OCI-LY7 (cell line): ENCODE results near the gene EIF2D. TPM values are rescaled to one million over a fixed set of nuclear protein-coding genes. Genes with fewer than 3 reads are reported as not detected.

Experiments used
- BruUV-seq: library from RNA; stranded (reverse); fragments of 400-500 nt; replicated peaks from 2 replicates; lab custom pipeline; 2021; lab: Mats Ljungman, UMichigan
- CTCF ChIA-PET: fragments of 300-600 bp; sonication (Branson Sonifier 250); formaldehyde crosslinking; loops from one replicate; lab custom pipeline; 2022; ENCODE audit warnings: antibody characterized with exemption; ENCODE audit not compliant: unreplicated experiment; lab: Charles Lee
- POLR2A ChIA-PET: fragments of 300-600 bp; sonication (Branson Sonifier 250); formaldehyde crosslinking; loops from one replicate; lab custom pipeline; 2022; ENCODE audit warnings: antibody characterized with exemption; lab: Charles Lee
- DNase-seq: peaks from one replicate; pipeline ENCODE4 v3.0.0-alpha.2; 2015; ENCODE audit warnings: low spot score
- H2AFZ ChIP-seq: fragments of 200-600 bp; sonication (generic), shearing (Covaris generic); 2 replicates; pipeline ENCODE4 v1.6.1; 2014; ENCODE audit warnings: mild to moderate bottlenecking, antibody characterized with exemption, low read length, moderate library complexity
- H3K27ac ChIP-seq: fragments of 200-600 bp; sonication (generic); 2 replicates; pipeline ENCODE4 v1.5.1; 2014; ENCODE audit warnings: mixed run types, low read depth, mild to moderate bottlenecking, moderate library complexity, low read length, inconsistent platforms; ENCODE audit not compliant: poor library complexity, severe bottlenecking
- H3K36me3 ChIP-seq: fragments of 200-600 bp; sonication (generic); 2 replicates; pipeline ENCODE4 v1.6.1; 2014; ENCODE audit warnings: mild to moderate bottlenecking, antibody characterized with exemption, low read length, moderate library complexity, mixed read lengths; ENCODE audit not compliant: insufficient read depth
- H3K4me1 ChIP-seq: fragments of 200-600 bp; sonication (generic); 2 replicates; pipeline ENCODE4 v1.5.1; 2014; ENCODE audit warnings: mild to moderate bottlenecking, low read length; ENCODE audit not compliant: insufficient read depth, poor library complexity, severe bottlenecking
- H3K4me2 ChIP-seq: fragments of 200-600 bp; sonication (generic); 2 replicates; pipeline ENCODE4 v1.6.1; 2014; ENCODE audit warnings: mild to moderate bottlenecking, low read length
- H3K4me3 ChIP-seq: fragments of 200-600 bp; sonication (generic); 2 replicates; pipeline ENCODE4 v1.5.1; 2014; ENCODE audit warnings: mild to moderate bottlenecking, low read depth, low read length; ENCODE audit not compliant: poor library complexity, severe bottlenecking
- H3K79me2 ChIP-seq: fragments of 200-600 bp; sonication (generic); 2 replicates; pipeline ENCODE4 v1.6.1; 2016; ENCODE audit warnings: low read depth, mild to moderate bottlenecking, low read length, moderate library complexity, mixed read lengths; ENCODE audit not compliant: insufficient read depth
- H3K9me2 ChIP-seq: fragments of 200-600 bp; sonication (generic); 2 replicates; pipeline ENCODE4 v1.6.1; 2016; ENCODE audit warnings: mild to moderate bottlenecking, low read length, mixed read lengths; ENCODE audit not compliant: insufficient read depth
- H3K9me3 ChIP-seq: fragments of 200-600 bp; sonication (generic); 2 replicates; pipeline ENCODE4 v1.6.1; 2014; ENCODE audit warnings: mild to moderate bottlenecking, mixed run types, low read length, mixed read lengths
- H4K20me1 ChIP-seq: fragments of 200-600 bp; sonication (generic); 2 replicates; pipeline ENCODE4 v1.6.1; 2014; ENCODE audit warnings: mild to moderate bottlenecking, antibody characterized with exemption, low read length, moderate library complexity, mixed read lengths; ENCODE audit not compliant: insufficient read depth
- EZH2phosphoT487 ChIP-seq: fragments of 200-600 bp; sonication (generic); IDR thresholded peaks from 2 replicates; pipeline ENCODE4 v1.6.1; 2018; ENCODE audit warnings: low read depth, borderline replicate concordance, mild to moderate bottlenecking, mixed run types, antibody characterized with exemption, low read length, moderate library complexity, mixed read lengths
- intact Hi-C: fragments of 100-400 bp; cut with micrococcal nuclease; formaldehyde crosslinking; loops from one replicate; pipeline ENCODE4 v1.10.0; 2022; ENCODE audit not compliant: unreplicated experiment
- total RNA-seq, 2 experiments: library from RNA; depleted of rRNA in 1 of 2; stranded (reverse); fragments of >200 nt in 1 of 2; shearing (Covaris generic) in 1 of 2; gene quantifications; 2 replicates each; pipeline ENCODE4 v1.2.3, GENCODE V29; 2014 to 2022
- TF ChIP-seq, protein P1 (sequence below): fragments of 200-600 bp; sonication (generic); conservative IDR thresholded peaks from 2 replicates; pipeline ENCODE4 v1.5.1; 2014; ENCODE audit warnings: mild to moderate bottlenecking, antibody characterized with exemption, low read length, moderate library complexity, mixed read lengths

Gene EIF2D
- total RNA-seq, 2 experiments from 2014 or later: 68.6 to 85.4 TPM

DNA sequence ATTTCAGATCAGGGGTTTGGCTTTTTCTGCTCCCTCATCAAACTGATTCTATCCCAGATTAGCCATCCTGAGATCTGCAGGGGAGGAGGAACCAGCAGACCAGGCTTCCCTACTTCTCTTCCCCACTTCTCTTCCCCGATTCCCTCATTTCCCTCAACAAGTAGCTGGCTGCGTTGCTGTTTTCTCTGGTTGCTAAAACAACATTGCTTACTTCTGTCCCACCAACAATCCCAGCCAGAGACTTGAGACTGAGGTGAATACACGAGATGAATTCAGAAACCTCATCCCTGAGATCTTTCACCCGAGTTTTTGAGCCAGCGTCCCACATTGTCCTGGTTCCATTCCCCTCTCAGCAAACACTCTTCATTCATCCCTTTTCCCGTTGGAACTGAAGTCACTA is 45.5 kb upstream of the EIF2D start:
- Histone ChIP-seq H4K20me1 (no peaks in the 10 kb centered on the region), H3K27ac (peak overlapping the region; percentile 22), H3K79me2 (no peaks in the 10 kb centered on the region), H2AFZ (peak overlapping the region; percentile 46), H3K36me3 (no peaks in the 10 kb centered on the region), H3K4me1 (peaks cover 15% of the 10 kb centered on the region), H3K9me3 (no peaks in the 10 kb centered on the region), H3K4me2 (peak overlapping the region; percentile 62), H3K9me2 (no peaks in the 10 kb centered on the region), H3K4me3 (peak overlapping the region; percentile 44)
- ChIA-PET CTCF (interaction anchor here (0.6 to 1.8 kb wide), 6 partner anchors 10 to 29 kb away, joined by 3 to 8 read pairs (median 4); no protein-coding TSS in a partner anchor), POLR2A (interaction anchor here (0.6 to 2.7 kb wide), 9 partner anchors 9 to 1132 kb away, joined by 3 to 14 read pairs (median 5); partner anchors contain the start of genes DYRK3, IKBKE and MAPKAPK2)
- no peak for DNase-seq
- no TSS peak for BruUV-seq
- intact Hi-C loops: no loop called here
- TF ChIP-seq, protein P1, sequence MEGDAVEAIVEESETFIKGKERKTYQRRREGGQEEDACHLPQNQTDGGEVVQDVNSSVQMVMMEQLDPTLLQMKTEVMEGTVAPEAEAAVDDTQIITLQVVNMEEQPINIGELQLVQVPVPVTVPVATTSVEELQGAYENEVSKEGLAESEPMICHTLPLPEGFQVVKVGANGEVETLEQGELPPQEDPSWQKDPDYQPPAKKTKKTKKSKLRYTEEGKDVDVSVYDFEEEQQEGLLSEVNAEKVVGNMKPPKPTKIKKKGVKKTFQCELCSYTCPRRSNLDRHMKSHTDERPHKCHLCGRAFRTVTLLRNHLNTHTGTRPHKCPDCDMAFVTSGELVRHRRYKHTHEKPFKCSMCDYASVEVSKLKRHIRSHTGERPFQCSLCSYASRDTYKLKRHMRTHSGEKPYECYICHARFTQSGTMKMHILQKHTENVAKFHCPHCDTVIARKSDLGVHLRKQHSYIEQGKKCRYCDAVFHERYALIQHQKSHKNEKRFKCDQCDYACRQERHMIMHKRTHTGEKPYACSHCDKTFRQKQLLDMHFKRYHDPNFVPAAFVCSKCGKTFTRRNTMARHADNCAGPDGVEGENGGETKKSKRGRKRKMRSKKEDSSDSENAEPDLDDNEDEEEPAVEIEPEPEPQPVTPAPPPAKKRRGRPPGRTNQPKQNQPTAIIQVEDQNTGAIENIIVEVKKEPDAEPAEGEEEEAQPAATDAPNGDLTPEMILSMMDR: no peak
- TF ChIP-seq EZH2phosphoT487: no peak

DNA sequence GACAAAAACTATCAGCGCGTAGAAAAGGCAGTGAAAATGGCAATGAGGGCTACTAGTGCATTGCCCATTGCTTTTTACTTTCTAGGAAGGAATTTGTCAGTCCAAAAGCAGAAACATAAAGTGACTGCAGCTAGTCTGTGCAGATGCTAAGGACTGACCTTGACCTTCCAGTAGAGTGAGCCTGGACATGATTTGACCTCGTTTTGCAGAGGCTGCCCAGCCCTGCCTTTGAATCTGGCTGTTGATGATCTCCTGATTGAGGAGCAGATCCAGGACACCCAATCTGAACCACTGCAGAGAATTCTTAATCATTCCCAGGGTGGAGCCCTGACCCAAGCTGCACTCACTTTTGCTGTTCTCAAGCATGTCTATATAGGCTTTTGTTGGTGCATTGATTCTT is 44.7 kb upstream of the EIF2D start:
- no peaks in the 10 kb centered on the region for H4K20me1 ChIP-seq
- no peak for DNase-seq
- CTCF ChIA-PET: no interaction called here
- peaks cover 15% of the 10 kb centered on the region for H3K4me1 ChIP-seq
- H3K79me2 ChIP-seq: no peaks in the 10 kb centered on the region
- no peaks in the 10 kb centered on the region for H3K9me2 ChIP-seq
- no peaks in the 10 kb centered on the region for H3K9me3 ChIP-seq
- no peak overlapping the region for H3K27ac ChIP-seq
- POLR2A ChIA-PET: interaction anchor here (2.0 to 2.7 kb wide), 3 partner anchors 11 to 22 kb away, joined by 7 to 14 read pairs (median 8); partner anchors contain the start of gene DYRK3
- no TSS peak for BruUV-seq
- no peak overlapping the region for H3K4me2 ChIP-seq
- H2AFZ ChIP-seq: no peak overlapping the region
- no peak for TF ChIP-seq EZH2phosphoT487
- TF ChIP-seq, protein P1: no peak
- no peak overlapping the region for H3K4me3 ChIP-seq
- intact Hi-C loops: no loop called here
- H3K36me3 ChIP-seq: peaks cover 2% of the 10 kb centered on the region; the same call in 1 of the 2 replicates

DNA sequence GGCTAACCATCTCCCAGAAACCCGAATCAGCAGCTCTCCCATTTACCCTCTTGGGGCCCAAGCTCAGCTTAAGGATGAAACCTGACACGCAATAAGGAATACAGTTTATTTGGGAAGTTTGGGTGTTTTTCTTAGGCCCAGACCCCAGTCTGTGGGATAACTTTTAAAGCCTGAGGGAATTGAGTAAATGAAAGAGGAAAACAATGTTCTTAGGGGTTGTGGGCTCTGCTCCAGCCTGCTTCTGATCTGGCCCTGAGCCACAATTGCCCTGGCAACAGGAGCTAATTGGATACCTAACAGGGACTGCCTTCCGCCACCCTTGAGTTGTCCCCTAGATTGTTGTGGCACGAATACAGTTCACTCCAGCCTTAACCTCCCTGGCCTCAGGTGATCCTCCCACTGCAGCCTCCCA is 43.2 kb upstream of the EIF2D start:
- TF ChIP-seq EZH2phosphoT487: no peak
- TF ChIP-seq, protein P1: no peak
- Histone ChIP-seq H2AFZ (no peak overlapping the region), H3K27ac (no peak overlapping the region), H3K79me2 (no peaks in the 10 kb centered on the region), H3K4me2 (no peak overlapping the region), H3K9me3 (no peaks in the 10 kb centered on the region), H3K9me2 (no peaks in the 10 kb centered on the region), H4K20me1 (no peaks in the 10 kb centered on the region), H3K36me3 (peaks cover 11% of the 10 kb centered on the region), H3K4me3 (no peak overlapping the region), H3K4me1 (peaks cover 15% of the 10 kb centered on the region)
- BruUV-seq: no TSS peak
- intact Hi-C loops: no loop called here
- ChIA-PET CTCF (no interaction called here), POLR2A (interaction anchor here (0.5 to 2.4 kb wide), 6 partner anchors 8 to 829 kb away, joined by 3 to 8 read pairs (median 4); no protein-coding TSS in a partner anchor)
- DNase-seq: no peak
